ENCODE results near the gene RNF121. TPM values are rescaled to one million over a fixed set of nuclear protein-coding genes. Genes with fewer than 3 reads are reported as not detected.

Gene RNF121
- total RNA-seq: 31.0 TPM

GRCh38 chr11:71928737-71929443, at the start of gene RNF121:
RNF121 (plus strand) TSS chr11:71929046; CDS start chr11:71929062, 16 bp downstream.

GRCh38 chr11:71927820-71928736, 768 bp upstream of the RNF121 start, which contains the start of gene XNDC1N:
XNDC1N (minus strand) TSS chr11:71928594; CDS start chr11:71923353, 5,241 bp downstream.

GRCh38 chr11:71998649-71999310, 69.9 kb downstream of the RNF121 start, which contains the start of gene IL18BP:
IL18BP (plus strand) TSS chr11:71998909; CDS start chr11:71999985, 1,076 bp downstream.

Other genes with a start within 250 kb of the RNF121 start
- gene DEFB108B, start 95.8 kb upstream of the RNF121 start, total RNA-seq: not detected
- not detected for gene DEFB131B, start 50.6 kb upstream of the RNF121 start, total RNA-seq
- gene XNDC1N, start 452 bp upstream of the RNF121 start, total RNA-seq: 18.8 TPM
- 7.8 TPM for gene IL18BP, start 69.9 kb downstream of the RNF121 start, total RNA-seq
- 284 TPM for gene NUMA1, start 151.5 kb downstream of the RNF121 start, total RNA-seq
- gene LRRC51, start 151.8 kb downstream of the RNF121 start, total RNA-seq: 8.8 TPM
- 50.1 TPM for gene LAMTOR1, start 174.3 kb downstream of the RNF121 start, total RNA-seq
- gene TOMT, start 176.9 kb downstream of the RNF121 start, total RNA-seq: not detected
- gene ANAPC15, start 183.6 kb downstream of the RNF121 start, total RNA-seq: 16.3 TPM
- not detected for gene FOLR3, start 206.7 kb downstream of the RNF121 start, total RNA-seq